Activated CD8-positive, alpha-beta T cell treated with anti-CD3 and anti-CD28 coated beads, Interleukin-2, amount 10 ng/mL, durations not matched to agents 7 days and 5 days (primary cell): ENCODE measurements around the gene EPS8. TPM values are rescaled to one million over a fixed set of nuclear protein-coding genes. Genes with fewer than 3 reads are reported as not detected.
"Not testable (repeated sequence)": the region's sequence is repeated elsewhere in the genome, so short reads cannot be mapped to it uniquely, and the experiment has no call there.

Experiments
- ATAC-seq: fragments of 150-1000 bp; cut with Tn5 transposase; one replicate; pipeline ENCODE4 v1.10.0; 2021; ENCODE audit warnings: moderate library complexity
- CTCF ChIA-PET: fragments of 350-600 bp; sonication (Branson Sonifier 250); formaldehyde crosslinking; loops from one replicate; lab custom pipeline; 2021; ENCODE audit warnings: antibody characterized with exemption; lab: Charles Lee
- POLR2A ChIA-PET: fragments of 350-600 bp; sonication (Branson Sonifier 250); formaldehyde crosslinking; loops from one replicate; lab custom pipeline; 2021; ENCODE audit warnings: antibody characterized with exemption; lab: Charles Lee
- DNase-seq: peaks from one replicate; pipeline ENCODE4 v3.0.0-alpha.2; 2020
- H3K27ac Mint-ChIP-seq: one replicate; pipeline ENCODE4 v1.8.0; 2021; ENCODE audit warnings: mild to moderate bottlenecking, mixed read lengths
- H3K27me3 Mint-ChIP-seq: one replicate; pipeline ENCODE4 v1.8.0; 2021; ENCODE audit warnings: low read depth, mixed read lengths
- H3K36me3 Mint-ChIP-seq: one replicate; pipeline ENCODE4 v1.8.0; 2021; ENCODE audit warnings: low read depth, mixed read lengths
- H3K4me1 Mint-ChIP-seq: one replicate; pipeline ENCODE4 v1.8.0; 2021; ENCODE audit warnings: low read depth, mixed read lengths
- H3K4me3 Mint-ChIP-seq: one replicate; pipeline ENCODE4 v1.8.0; 2021; ENCODE audit warnings: mild to moderate bottlenecking, mixed read lengths
- H3K9me3 Mint-ChIP-seq: one replicate; pipeline ENCODE4 v1.8.0; 2022; ENCODE audit warnings: mixed read lengths; ENCODE audit not compliant: insufficient read depth
- total RNA-seq, 2 experiments: library from RNA; stranded (reverse); gene quantifications; one replicate each; pipeline ENCODE4 v1.2.3, GENCODE V29; 2021

Gene EPS8
- total RNA-seq, 2 experiments from 2014 or later: 1.0 to 2.2 TPM

GRCh38 chr12:15772405-15773018 lies 16.7 kb downstream of the EPS8 start:
- ATAC-seq (no peak), DNase-seq (no peak)
- ChIA-PET CTCF (interaction anchor here (0.6 to 1.3 kb wide), 5 partner anchors 9 to 185 kb away, joined by 3 read pairs; partner anchors contain the start of gene DERA), POLR2A (no interaction called here)
- Mint-ChIP-seq H3K27ac (no peak overlapping the region), H3K27me3 (peaks cover 14% of the 10 kb centered on the region), H3K36me3 (no peaks in the 10 kb centered on the region), H3K4me1 (no peaks in the 10 kb centered on the region), H3K9me3 (no peaks in the 10 kb centered on the region), H3K4me3 (no peak overlapping the region)

GRCh38 chr12:15770581-15770980 lies 18.6 kb downstream of the EPS8 start:
- no peak overlapping the region for H3K27ac Mint-ChIP-seq
- DNase-seq (no peak), ATAC-seq (no peak)
- H3K4me1 Mint-ChIP-seq: no peaks in the 10 kb centered on the region
- no peaks in the 10 kb centered on the region for H3K36me3 Mint-ChIP-seq
- no peaks in the 10 kb centered on the region for H3K9me3 Mint-ChIP-seq
- CTCF ChIA-PET: interaction anchor here (1.4 kb wide), 1 partner anchor 18 kb away, joined by 3 read pairs; no protein-coding TSS in a partner anchor
- H3K4me3 Mint-ChIP-seq: no peak overlapping the region
- POLR2A ChIA-PET: no interaction called here
- peaks cover 9% of the 10 kb centered on the region for H3K27me3 Mint-ChIP-seq

- ATAC-seq (no peak), DNase-seq (no peak)
- Mint-ChIP-seq H3K36me3 (no peaks in the 10 kb centered on the region), H3K4me1 (no peaks in the 10 kb centered on the region), H3K4me3 (no peak overlapping the region), H3K27me3 (peaks cover 7% of the 10 kb centered on the region), H3K9me3 (no peaks in the 10 kb centered on the region), H3K27ac (no peak overlapping the region)
- POLR2A ChIA-PET: no interaction called here
- CTCF ChIA-PET: no interaction called here
These were observed 19.2 kb downstream of the EPS8 start for GRCh38 chr12:15770021-15770420.

GRCh38 chr12:15769586-15769985 lies 19.6 kb downstream of the EPS8 start:
- ChIA-PET POLR2A (no interaction called here), CTCF (no interaction called here)
- DNase-seq (no peak), ATAC-seq (no peak)
- H3K9me3 Mint-ChIP-seq: no peaks in the 10 kb centered on the region
- no peaks in the 10 kb centered on the region for H3K4me1 Mint-ChIP-seq
- no peak overlapping the region for H3K27ac Mint-ChIP-seq
- no peak overlapping the region for H3K4me3 Mint-ChIP-seq
- H3K36me3 Mint-ChIP-seq: no peaks in the 10 kb centered on the region
- peaks cover 4% of the 10 kb centered on the region for H3K27me3 Mint-ChIP-seq

- Mint-ChIP-seq H3K27me3 (peaks cover 2% of the 10 kb centered on the region), H3K9me3 (no peaks in the 10 kb centered on the region), H3K4me1 (no peaks in the 10 kb centered on the region), H3K4me3 (no peak overlapping the region), H3K27ac (no peak overlapping the region), H3K36me3 (no peaks in the 10 kb centered on the region)
- ATAC-seq (no peak), DNase-seq (no peak)
- POLR2A ChIA-PET: no interaction called here
- CTCF ChIA-PET: no interaction called here
These were observed 21.9 kb downstream of the EPS8 start for GRCh38 chr12:15767301-15767700.

- H3K36me3 Mint-ChIP-seq: no peaks in the 10 kb centered on the region
- ChIA-PET CTCF (no interaction called here), POLR2A (no interaction called here)
- ATAC-seq: no peak
- no peaks in the 10 kb centered on the region for H3K4me1 Mint-ChIP-seq
- H3K4me3 Mint-ChIP-seq: no peak overlapping the region
- no peak for DNase-seq
- no peak overlapping the region for H3K27ac Mint-ChIP-seq
- H3K9me3 Mint-ChIP-seq: no peaks in the 10 kb centered on the region
- peaks cover 14% of the 10 kb centered on the region for H3K27me3 Mint-ChIP-seq
These were observed 25.9 kb downstream of the EPS8 start for GRCh38 chr12:15763328-15763727.

GRCh38 chr12:15762162-15762561 lies 27.0 kb downstream of the EPS8 start:
- H3K9me3 Mint-ChIP-seq, POLR2A ChIA-PET, DNase-seq, H3K4me1 Mint-ChIP-seq, H3K36me3 Mint-ChIP-seq, ATAC-seq, H3K4me3 Mint-ChIP-seq, H3K27ac Mint-ChIP-seq, CTCF ChIA-PET: not testable (repeated sequence)
- peaks cover 14% of the 10 kb centered on the region for H3K27me3 Mint-ChIP-seq

GRCh38 chr12:15757553-15758255 lies 31.5 kb downstream of the EPS8 start:
- H3K4me1 Mint-ChIP-seq: no peaks in the 10 kb centered on the region
- ChIA-PET POLR2A (no interaction called here), CTCF (no interaction called here)
- peaks cover 24% of the 10 kb centered on the region for H3K27me3 Mint-ChIP-seq
- no peak overlapping the region for H3K4me3 Mint-ChIP-seq
- H3K27ac Mint-ChIP-seq: no peak overlapping the region
- no peak for ATAC-seq
- no peaks in the 10 kb centered on the region for H3K36me3 Mint-ChIP-seq
- no peaks in the 10 kb centered on the region for H3K9me3 Mint-ChIP-seq
- no peak for DNase-seq

- POLR2A ChIA-PET: no interaction called here
- ATAC-seq (no peak), DNase-seq (no peak)
- Mint-ChIP-seq H3K27ac (no peak overlapping the region), H3K9me3 (no peaks in the 10 kb centered on the region), H3K27me3 (peaks cover 24% of the 10 kb centered on the region), H3K4me3 (no peak overlapping the region), H3K4me1 (no peaks in the 10 kb centered on the region), H3K36me3 (no peaks in the 10 kb centered on the region)
- CTCF ChIA-PET: no interaction called here
These were observed 32.4 kb downstream of the EPS8 start for GRCh38 chr12:15756822-15757221.

GRCh38 chr12:15754233-15754632 lies 35.0 kb downstream of the EPS8 start:
- Mint-ChIP-seq H3K27me3 (peaks cover 11% of the 10 kb centered on the region), H3K9me3 (no peaks in the 10 kb centered on the region), H3K27ac (no peak overlapping the region), H3K36me3 (no peaks in the 10 kb centered on the region), H3K4me3 (no peak overlapping the region), H3K4me1 (no peaks in the 10 kb centered on the region)
- ATAC-seq (no peak), DNase-seq (no peak)
- ChIA-PET CTCF (interaction anchor here (1.6 kb wide), 1 partner anchor 169 kb away, joined by 4 read pairs; no protein-coding TSS in a partner anchor), POLR2A (no interaction called here)

- ChIA-PET POLR2A (no interaction called here), CTCF (interaction anchor here (1.6 kb wide), 1 partner anchor 168 kb away, joined by 4 read pairs; no protein-coding TSS in a partner anchor)
- H3K27me3 Mint-ChIP-seq: peaks cover 11% of the 10 kb centered on the region
- no peak overlapping the region for H3K27ac Mint-ChIP-seq
- no peaks in the 10 kb centered on the region for H3K9me3 Mint-ChIP-seq
- no peaks in the 10 kb centered on the region for H3K4me1 Mint-ChIP-seq
- DNase-seq: no peak
- no peak for ATAC-seq
- no peak overlapping the region for H3K4me3 Mint-ChIP-seq
- H3K36me3 Mint-ChIP-seq: no peaks in the 10 kb centered on the region
These were observed 36.4 kb downstream of the EPS8 start for GRCh38 chr12:15752785-15753184.

GRCh38 chr12:15751741-15752140 lies 37.4 kb downstream of the EPS8 start:
- ATAC-seq: no peak
- H3K4me3 Mint-ChIP-seq: no peak overlapping the region

More at GRCh38 chr12:15751741-15752140, 37.4 kb downstream of the EPS8 start:
- H3K27me3 Mint-ChIP-seq: peaks cover 11% of the 10 kb centered on the region
- no peak for DNase-seq
- POLR2A ChIA-PET: no interaction called here
- CTCF ChIA-PET: no interaction called here
- H3K9me3 Mint-ChIP-seq: no peaks in the 10 kb centered on the region
- H3K4me1 Mint-ChIP-seq: no peaks in the 10 kb centered on the region
- no peaks in the 10 kb centered on the region for H3K36me3 Mint-ChIP-seq
- no peak overlapping the region for H3K27ac Mint-ChIP-seq
